A549 (cell line): ENCODE results near the gene GADD45B.

Experiments
- CBX2 ChIP-seq: fragments of 200-600 bp; sonication (generic); IDR thresholded peaks from 2 replicates; pipeline ENCODE4 v1.6.1; 2016; ENCODE audit warnings: low read depth, mild to moderate bottlenecking, borderline replicate concordance
- CHD2 ChIP-seq: fragments of 150-350 bp; IDR thresholded peaks from 2 replicates; pipeline ENCODE4 v1.6.1; 2014; ENCODE audit warnings: low read length; ENCODE audit not compliant: partially characterized antibody
- CTCF ChIP-seq: fragments of >200 bp; sonication (Bioruptor Twin); formaldehyde crosslinking; IDR thresholded peaks from 3 replicates; pipeline ENCODE4 v1.5.1; 2016
- ELK1 ChIP-seq: fragments of 150-350 bp; IDR thresholded peaks from 2 replicates; pipeline ENCODE4 v1.6.1; 2014; ENCODE audit warnings: low read depth, mild to moderate bottlenecking, low read length
- EP300 ChIP-seq, 2 experiments: fragments of >200 bp; sonication (Bioruptor Twin); formaldehyde crosslinking; IDR thresholded peaks; 2 replicates in 1 of 2; 3 replicates in 1 of 2; pipeline ENCODE4 v1.6.1; 2016 to 2017
- ESRRA ChIP-seq: fragments of 150-350 bp; IDR thresholded peaks from 2 replicates; pipeline ENCODE4 v1.6.1; 2014; ENCODE audit warnings: mild to moderate bottlenecking, low read length, borderline replicate concordance
- HDAC2 ChIP-seq: fragments of 200-600 bp; sonication (generic); IDR thresholded peaks from 2 replicates; pipeline ENCODE4 v1.6.1; 2016
- JUN ChIP-seq, 2 experiments: fragments of >200 bp; sonication (Bioruptor Twin); formaldehyde crosslinking; IDR thresholded peaks; 2 replicates in 1 of 2; 3 replicates in 1 of 2; pipeline ENCODE4 v1.6.1; 2016 to 2017
- KDM5A ChIP-seq: fragments of 200-600 bp; sonication (generic); IDR thresholded peaks from 2 replicates; pipeline ENCODE4 v1.6.1; 2016; ENCODE audit warnings: antibody characterized with exemption, mild to moderate bottlenecking
- POLR2A ChIP-seq: IDR thresholded peaks from 2 replicates; pipeline ENCODE4 v1.6.1; 2012; ENCODE audit warnings: mild to moderate bottlenecking, low read length
- POLR2AphosphoS2 ChIP-seq: conservative IDR thresholded peaks from 2 replicates; pipeline ENCODE4 v1.6.1; 2012; ENCODE audit warnings: low read length, improper control_type of control experiment, inconsistent platforms

GRCh38 chr19:2524840-2525723, 49.2 kb downstream of the GADD45B start:
- TF ChIP-seq HDAC2 = no peak
- TF ChIP-seq ELK1 = no peak
- peak; percentile 59 to 77; a peak in 3 of 5 replicates for TF ChIP-seq EP300 (IDR thresholded peaks at IDR 0.05)
- no peak for TF ChIP-seq CTCF
- no peak for TF ChIP-seq KDM5A
- no peak for TF ChIP-seq POLR2A
- peak; percentile 31 to 63; a peak in 3 of 5 replicates for TF ChIP-seq JUN (IDR thresholded peaks at IDR 0.05)
- no peak for TF ChIP-seq CBX2
- TF ChIP-seq ESRRA = no peak
- no peak for TF ChIP-seq POLR2AphosphoS2
- TF ChIP-seq CHD2 = no peak
